AG09309 (cell line): ENCODE measurements around the gene ATP6V0C.

Experiments
- DNase-seq: peaks from one replicate; pipeline ENCODE4 v3.0.0-alpha.2; 2010; ENCODE audit warnings: low read depth
- H3K4me3 ChIP-seq: 2 replicates; pipeline ENCODE4 v1.5.1; 2011; ENCODE audit warnings: mild to moderate bottlenecking, low read depth, low read length, moderate library complexity; ENCODE audit not compliant: control insufficient read depth
- CTCF ChIP-seq: IDR thresholded peaks from 2 replicates; pipeline ENCODE4 v1.5.1; 2011; ENCODE audit warnings: mild to moderate bottlenecking, low read depth, low read length, inconsistent platforms; ENCODE audit not compliant: insufficient read depth, control insufficient read depth; ENCODE audit errors: missing control alignments

The ATP6V0C gene

GRCh38 chr16:2518823-2519710 is 5.3 kb downstream of the ATP6V0C start:
- H3K4me3 ChIP-seq, result no peak overlapping the region
- no peak for DNase-seq
- no peak for TF ChIP-seq CTCF

GRCh38 chr16:2519711-2520080 is 5.9 kb downstream of the ATP6V0C start:
- no peak overlapping the region for H3K4me3 ChIP-seq
- TF ChIP-seq CTCF, result no peak
- DNase-seq, result no peak

GRCh38 chr16:2520097-2520783 is 6.5 kb downstream of the ATP6V0C start, which contains the start of gene AMDHD2:
AMDHD2 (plus strand) TSS chr16:2520371; CDS start chr16:2520459, 88 bp downstream.
- H3K4me3 ChIP-seq, result peak within 1 kb of the TSS; percentile 67
- TF ChIP-seq CTCF, result no peak
- DNase-seq, result no peak

- no peak for DNase-seq
- H3K4me3 ChIP-seq, result peak overlapping the region; percentile 67
- no peak for TF ChIP-seq CTCF
Measured at GRCh38 chr16:2520784-2521531, 7.2 kb downstream of the ATP6V0C start.

GRCh38 chr16:2523801-2524231 is 10.1 kb downstream of the ATP6V0C start:
- no peak overlapping the region for H3K4me3 ChIP-seq
- DNase-seq, result no peak
- TF ChIP-seq CTCF, result no peak

GRCh38 chr16:2524339-2524938 is 10.7 kb downstream of the ATP6V0C start:
- no peak overlapping the region for H3K4me3 ChIP-seq
- DNase-seq, result no peak
- no peak for TF ChIP-seq CTCF
